Measurements from ENCODE around the gene REST.
"Not testable (repeated sequence)": the region's sequence is repeated elsewhere in the genome, so short reads cannot be mapped to it uniquely, and the experiment has no call there.

The REST gene

DNA sequence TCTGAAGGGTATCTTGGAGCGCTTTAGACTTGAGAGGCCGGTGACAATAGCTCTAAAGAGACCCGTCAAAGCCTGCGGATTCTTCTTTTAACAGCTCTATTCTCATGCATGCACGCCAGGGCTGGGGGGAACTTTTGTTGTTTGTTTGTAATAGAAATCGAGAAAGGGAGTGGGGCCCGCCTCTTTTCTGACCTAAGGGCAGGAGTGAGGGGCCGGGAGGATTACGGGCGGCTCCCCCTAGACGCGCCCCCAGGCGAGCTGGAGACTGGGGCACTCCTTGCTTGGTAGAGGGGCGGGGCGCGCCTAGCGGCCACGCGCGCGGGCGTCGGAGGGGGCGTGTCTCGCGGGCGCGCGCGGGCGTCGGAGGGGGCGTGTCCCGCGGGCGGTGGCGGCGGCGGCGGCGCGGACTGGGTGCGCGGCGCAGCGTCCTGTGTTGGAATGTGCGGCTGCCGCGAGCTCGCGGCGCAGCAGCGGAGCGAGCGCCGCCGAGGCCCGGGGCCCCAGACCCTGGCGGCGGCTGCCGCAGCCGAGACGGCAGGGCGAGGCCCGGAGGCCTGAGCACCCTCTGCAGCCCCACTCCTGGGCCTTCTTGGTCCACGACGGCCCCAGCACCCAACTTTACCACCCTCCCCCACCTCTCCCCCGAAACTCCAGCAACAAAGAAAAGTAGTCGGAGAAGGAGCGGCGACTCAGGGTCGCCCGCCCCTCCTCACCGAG, at the start of gene REST:
TSS of gene REST (plus strand) at position 412 of the 717 bp plus-strand sequence. CDS start 2,739 bp downstream, outside the sequence.
- DNase-seq (ENCODE audit: low read depth, low spot score): peak; percentile 64

- no peak for DNase-seq (ENCODE audit: low read depth, low spot score)
Measured at GRCh38 chr4:56859841-56860240, 47.9 kb upstream of the REST start.

GRCh38 chr4:56860781-56861180, 46.9 kb upstream of the REST start:
- no peak for DNase-seq (ENCODE audit: low read depth, low spot score)

GRCh38 chr4:56861360-56861759, 46.3 kb upstream of the REST start:
- DNase-seq (ENCODE audit: low read depth, low spot score): no peak

DNA sequence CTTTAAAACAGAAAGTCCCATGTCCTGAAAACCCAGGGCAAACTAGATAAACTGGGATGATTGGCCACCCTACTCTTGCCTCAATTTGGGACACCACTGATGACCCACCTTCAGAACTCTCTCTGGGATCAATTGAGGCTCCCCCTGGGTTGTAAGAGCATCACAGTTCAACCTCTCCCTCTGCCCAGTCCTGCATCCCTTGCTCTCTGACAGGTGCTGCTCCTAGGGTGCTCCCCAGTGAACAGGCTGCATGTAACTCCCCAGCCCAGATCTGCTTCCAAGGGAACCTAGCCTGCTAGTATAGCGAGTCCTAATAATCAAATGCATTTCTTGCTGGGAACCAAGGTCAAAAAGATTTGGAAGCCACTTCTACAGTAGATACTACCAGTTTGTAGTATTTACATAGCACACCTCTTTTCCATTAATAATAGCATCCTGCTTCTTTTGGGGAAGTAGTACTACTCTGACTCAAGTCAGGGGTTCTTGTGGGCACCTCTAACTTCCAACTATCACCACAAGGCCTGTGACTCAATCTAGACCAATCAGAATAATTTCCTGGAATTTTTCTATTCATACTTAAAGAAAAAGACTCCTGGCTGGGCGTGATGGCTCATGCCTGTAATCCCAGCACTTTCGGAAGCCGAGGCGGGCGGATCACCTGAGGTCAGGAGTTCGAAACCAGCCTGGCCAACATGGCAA, 44.1 kb upstream of the REST start:
- no peak for DNase-seq (ENCODE audit: low read depth, low spot score)

DNA sequence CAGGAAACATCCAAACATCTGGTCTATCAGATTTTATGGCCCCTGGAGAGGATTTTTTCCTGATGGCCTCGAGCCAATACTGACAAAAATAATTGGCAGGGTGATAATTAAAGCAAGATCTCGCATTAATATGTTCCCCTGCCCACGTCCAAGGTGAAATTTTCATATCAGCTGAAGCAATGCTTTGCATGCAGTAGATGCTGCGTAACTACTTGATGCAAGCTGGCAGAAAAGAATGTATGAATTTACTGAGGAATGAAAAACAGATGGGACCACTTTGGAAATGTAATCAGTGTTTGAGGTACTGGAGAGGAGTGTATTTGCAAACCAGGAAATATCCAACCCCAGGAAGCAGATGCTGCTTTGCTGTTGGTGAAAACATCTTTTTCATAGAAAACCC, 36.8 kb upstream of the REST start:
- no peak for DNase-seq (ENCODE audit: low read depth, low spot score)

- no peak for DNase-seq (ENCODE audit: low read depth, low spot score)
Measured at GRCh38 chr4:56871371-56871866, 36.3 kb upstream of the REST start.

DNA sequence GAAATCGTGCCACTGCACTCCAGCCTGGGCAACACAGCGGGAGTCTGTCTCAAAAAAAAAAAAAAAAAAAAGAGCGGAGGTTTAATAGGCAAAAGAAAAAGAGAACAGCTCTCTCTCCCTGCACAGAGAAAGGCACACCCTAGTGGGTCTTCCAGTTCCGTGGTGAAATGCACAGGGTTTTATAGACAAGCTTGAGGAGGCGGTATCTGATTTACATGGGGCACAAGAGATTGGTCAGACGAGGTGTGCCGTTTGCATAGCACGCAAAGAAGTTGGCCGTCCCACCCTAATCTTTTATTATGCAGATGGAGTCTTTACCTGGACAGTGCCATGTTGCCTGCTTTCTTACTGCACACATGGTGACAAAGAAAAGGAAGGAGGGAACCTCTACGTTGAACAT, 33.5 kb upstream of the REST start:
- DNase-seq (ENCODE audit: low read depth, low spot score): no peak

DNA sequence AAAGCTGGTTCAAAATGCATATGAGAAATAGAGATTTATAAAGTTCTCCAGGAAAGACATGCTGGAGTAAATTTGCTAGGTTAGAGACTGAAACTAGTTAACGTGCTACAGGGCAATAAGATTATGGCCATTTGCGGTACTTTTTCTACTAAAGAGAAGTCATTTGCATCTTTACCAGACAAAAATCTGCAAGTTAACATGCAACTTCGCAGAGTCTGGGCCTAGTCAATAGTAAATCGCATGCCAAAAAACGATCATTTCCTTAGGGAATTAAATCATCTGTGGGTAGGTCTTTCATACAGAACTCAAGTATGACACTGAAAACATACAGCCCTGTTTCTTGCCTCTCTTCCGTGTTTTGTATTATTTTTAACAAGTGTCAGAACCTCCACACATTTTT, 32.8 kb upstream of the REST start:
- DNase-seq (ENCODE audit: low read depth, low spot score): no peak

- DNase-seq (ENCODE audit: low read depth, low spot score): no peak
Measured at GRCh38 chr4:56876264-56876663, 31.4 kb upstream of the REST start.

- DNase-seq (ENCODE audit: low read depth, low spot score): no peak
Measured at GRCh38 chr4:56879996-56880395, 27.7 kb upstream of the REST start.

DNA sequence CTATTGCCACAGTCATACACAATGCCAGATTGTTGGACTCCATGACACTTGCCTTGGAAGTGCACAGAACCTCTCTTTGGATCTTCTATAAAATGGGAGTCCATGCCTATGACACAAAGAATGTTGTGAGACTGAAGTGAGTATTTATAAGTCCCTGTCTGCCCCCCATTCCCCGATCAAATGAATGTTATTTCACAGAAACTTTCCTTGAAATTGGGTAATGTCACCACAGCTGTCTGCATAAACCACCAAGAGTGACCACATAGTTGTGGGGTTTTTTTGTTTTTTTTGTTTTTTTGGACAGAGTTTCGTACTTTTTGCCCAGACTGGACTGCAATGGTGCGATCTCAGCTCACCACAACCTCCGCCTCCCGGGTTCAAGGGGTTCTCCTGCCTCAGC, 27.1 kb upstream of the REST start:
- no peak for DNase-seq (ENCODE audit: low read depth, low spot score)

DNA sequence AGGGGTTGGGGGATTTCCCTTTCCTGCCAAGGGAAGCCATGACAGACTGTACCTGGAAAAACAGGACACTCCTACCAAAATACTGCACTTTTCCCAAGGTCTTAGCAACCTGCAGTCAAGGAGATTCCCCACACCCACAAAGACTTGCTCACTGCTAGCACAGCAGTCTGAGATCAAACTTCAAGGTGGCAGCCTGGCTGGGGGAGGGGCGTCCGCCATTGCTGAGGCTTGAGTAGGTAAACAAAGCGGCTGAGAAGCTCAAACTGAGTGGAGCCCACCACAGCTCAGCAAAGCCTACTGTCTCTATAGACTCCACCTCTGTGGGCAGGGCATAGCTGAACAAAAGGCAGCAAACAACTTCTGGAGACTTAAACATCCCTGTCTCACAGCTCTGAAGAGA, 23.2 kb upstream of the REST start:
- not testable (repeated sequence) for DNase-seq (ENCODE audit: low read depth, low spot score)

DNA sequence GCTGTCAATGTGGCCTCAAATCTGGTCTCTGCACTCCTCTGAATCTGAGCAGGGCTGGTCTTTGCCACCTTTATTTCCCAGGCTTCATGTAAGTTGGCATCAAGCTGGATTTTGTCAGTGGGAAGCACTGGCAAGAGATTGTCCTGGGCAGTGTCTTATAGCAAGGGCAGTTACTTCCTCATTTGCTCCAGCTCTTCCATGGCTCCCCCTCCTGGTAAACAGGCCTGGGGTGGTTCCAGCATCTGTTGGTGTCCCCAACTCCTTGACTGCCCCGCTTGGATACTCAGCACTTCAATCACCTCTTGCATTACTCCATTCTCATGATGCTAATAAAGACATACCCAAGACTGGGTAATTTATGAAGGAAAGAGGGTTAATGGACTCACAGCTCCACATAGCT, 15.0 kb upstream of the REST start:
- DNase-seq (ENCODE audit: low read depth, low spot score): no peak

GRCh38 chr4:56897842-56898241, 9.9 kb upstream of the REST start:
- not testable (repeated sequence) for DNase-seq (ENCODE audit: low read depth, low spot score)

DNA sequence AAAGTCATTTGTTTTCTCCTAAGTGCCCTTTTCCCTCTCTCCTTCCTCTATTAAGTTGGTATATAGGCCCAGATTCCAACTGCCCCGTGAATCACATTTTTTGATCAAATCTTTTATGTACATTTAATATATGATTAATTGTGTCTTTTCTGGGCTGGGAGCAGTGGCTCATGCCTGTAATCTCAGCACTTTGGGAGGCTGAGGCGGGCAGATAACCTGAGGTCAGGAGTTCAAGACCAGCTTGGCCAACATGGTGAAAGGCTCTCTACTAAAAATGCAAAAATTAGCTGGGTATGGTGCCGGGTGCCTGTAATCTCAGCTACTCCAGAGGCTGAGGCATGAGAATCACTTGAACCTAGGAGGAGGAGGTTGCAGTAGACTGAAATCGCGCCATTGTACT, 7.5 kb upstream of the REST start:
- not testable (repeated sequence) for DNase-seq (ENCODE audit: low read depth, low spot score)

DNA sequence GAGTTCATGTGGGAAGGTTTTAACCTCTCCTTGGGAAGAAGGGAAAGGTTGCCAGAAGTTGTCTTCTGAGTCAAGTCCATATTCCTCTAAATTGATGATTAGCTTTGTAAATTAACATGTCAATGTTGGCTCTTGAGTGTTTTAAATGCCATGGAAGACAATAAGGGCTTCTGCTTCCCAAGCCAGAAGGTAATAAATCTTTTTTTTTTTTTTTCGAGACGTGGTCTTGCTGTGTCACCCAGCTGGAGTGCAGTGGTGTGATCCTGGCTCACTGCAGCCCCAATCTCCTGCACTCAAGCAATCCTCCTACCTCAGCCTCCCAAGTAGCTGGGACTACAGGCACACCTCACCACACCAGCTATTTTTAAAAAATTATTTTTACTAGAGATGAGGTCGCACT, 5.0 kb upstream of the REST start:
- no peak for DNase-seq (ENCODE audit: low read depth, low spot score)

- no peak for DNase-seq (ENCODE audit: low read depth, low spot score)
Measured at GRCh38 chr4:56905796-56906195, 1.9 kb upstream of the REST start.

GRCh38 chr4:56906489-56907393, 959 bp upstream of the REST start:
- DNase-seq (ENCODE audit: low read depth, low spot score): no peak

GRCh38 chr4:56908206-56909085, 746 bp downstream of the REST start:
- DNase-seq (ENCODE audit: low read depth, low spot score): peak; percentile 24

All from activated naive CD8-positive, alpha-beta T cell treated with anti-CD3 and anti-CD28 coated beads, Interleukin-2, amount 50 U/mL, for 16 hours (primary cell).